ACC112 (cell line): ENCODE data around the gene NFKBIA.

Source experiments
- H2AFZ ChIP-seq: fragments of 200-600 bp; sonication (generic); one replicate; pipeline ENCODE4 v1.6.0; 2017; ENCODE audit warnings: antibody characterized with exemption, low read length; ENCODE audit not compliant: unreplicated experiment
- H3K27ac ChIP-seq: fragments of 200-600 bp; sonication (generic); 2 replicates; pipeline ENCODE4 v1.5.1; 2014; ENCODE audit warnings: low read depth, mild to moderate bottlenecking, antibody characterized with exemption, low read length, moderate library complexity
- H3K27me3 ChIP-seq: fragments of 200-600 bp; sonication (generic); 2 replicates; pipeline ENCODE4 v1.6.1; 2014; ENCODE audit warnings: mild to moderate bottlenecking, antibody characterized with exemption, low read length, moderate library complexity, mixed read lengths; ENCODE audit not compliant: insufficient read depth
- H3K36me3 ChIP-seq: fragments of 200-600 bp; sonication (generic); 2 replicates; pipeline ENCODE4 v1.6.1; 2016; ENCODE audit warnings: mild to moderate bottlenecking, antibody characterized with exemption, low read length, moderate library complexity, mixed read lengths; ENCODE audit not compliant: insufficient read depth
- H3K4me1 ChIP-seq: fragments of 200-600 bp; sonication (generic); one replicate; pipeline ENCODE4 v1.6.1; 2016; ENCODE audit warnings: low read length, mixed read lengths; ENCODE audit not compliant: insufficient read depth, unreplicated experiment, control insufficient read depth
- H3K4me3 ChIP-seq: fragments of 200-600 bp; sonication (generic); 2 replicates; pipeline ENCODE4 v1.5.1; 2014; ENCODE audit warnings: mild to moderate bottlenecking, low read depth, low read length
- H3K79me2 ChIP-seq: fragments of 200-600 bp; sonication (generic); one replicate; pipeline ENCODE4 v1.6.0; 2016; ENCODE audit warnings: low read length; ENCODE audit not compliant: control insufficient read depth, unreplicated experiment, insufficient read depth

NFKBIA gene

DNA sequence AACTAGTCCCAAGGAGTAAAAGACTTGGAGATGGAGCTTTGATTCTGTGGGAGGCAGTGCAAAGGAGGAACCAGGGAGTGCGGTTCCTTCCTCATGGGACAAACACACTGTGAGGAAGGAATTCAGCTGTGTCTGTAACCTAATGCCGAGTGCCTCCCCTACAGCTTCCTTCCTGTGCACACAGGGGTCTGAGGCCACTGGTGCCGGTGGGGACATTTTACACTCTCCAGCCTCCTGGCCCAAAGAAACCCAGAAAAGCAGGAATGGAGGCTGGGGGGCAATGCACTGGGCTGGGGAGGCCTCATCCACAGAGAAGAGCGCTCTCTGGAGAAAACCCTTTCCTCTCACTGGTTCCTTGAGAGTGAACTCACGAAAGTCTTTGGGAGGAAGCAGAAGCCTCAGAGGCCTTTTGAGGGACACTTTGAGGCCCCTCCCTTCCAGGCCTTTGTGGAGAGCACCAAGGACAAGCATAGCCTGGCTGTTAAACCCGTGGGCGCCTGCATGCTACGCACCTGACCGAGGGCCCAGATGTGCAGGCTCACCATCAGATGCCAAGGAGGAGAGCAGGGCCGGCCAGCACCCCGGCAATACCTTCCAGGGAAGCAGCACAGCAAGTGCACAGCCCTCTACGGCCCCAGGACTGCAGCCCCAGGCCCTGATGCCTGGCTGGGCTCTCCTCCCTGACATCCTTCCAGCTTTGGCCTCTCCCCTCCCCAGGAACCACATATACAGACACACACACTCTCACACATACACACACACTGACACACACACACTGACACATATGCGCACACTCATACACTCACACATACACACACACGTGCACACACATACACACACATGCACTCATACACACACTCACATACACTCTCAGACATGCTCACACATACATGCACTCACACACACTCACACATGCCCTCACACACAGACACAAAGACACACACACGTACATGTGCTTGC is 52.0 kb downstream of the NFKBIA start:
- Histone ChIP-seq H3K4me1 (peaks cover 10% of the 10 kb centered on the region), H3K27me3 (no peaks in the 10 kb centered on the region), H3K27ac (no peak overlapping the region), H3K36me3 (no peaks in the 10 kb centered on the region), H3K79me2 (no peaks in the 10 kb centered on the region), H3K4me3 (no peak overlapping the region), H2AFZ (no peak overlapping the region)

GRCh38 chr14:35351897-35352273 is 52.7 kb downstream of the NFKBIA start:
- no peaks in the 10 kb centered on the region for H3K36me3 ChIP-seq
- no peaks in the 10 kb centered on the region for H3K79me2 ChIP-seq
- H3K4me1 ChIP-seq, result peaks cover 10% of the 10 kb centered on the region
- H3K27ac ChIP-seq, result no peak overlapping the region
- no peaks in the 10 kb centered on the region for H3K27me3 ChIP-seq
- H3K4me3 ChIP-seq, result no peak overlapping the region
- no peak overlapping the region for H2AFZ ChIP-seq
